ENCODE results near the gene DGCR6L.
"Not testable (repeated sequence)": the region's sequence is repeated elsewhere in the genome, so short reads cannot be mapped to it uniquely, and the experiment has no call there.

Gene DGCR6L

DNA sequence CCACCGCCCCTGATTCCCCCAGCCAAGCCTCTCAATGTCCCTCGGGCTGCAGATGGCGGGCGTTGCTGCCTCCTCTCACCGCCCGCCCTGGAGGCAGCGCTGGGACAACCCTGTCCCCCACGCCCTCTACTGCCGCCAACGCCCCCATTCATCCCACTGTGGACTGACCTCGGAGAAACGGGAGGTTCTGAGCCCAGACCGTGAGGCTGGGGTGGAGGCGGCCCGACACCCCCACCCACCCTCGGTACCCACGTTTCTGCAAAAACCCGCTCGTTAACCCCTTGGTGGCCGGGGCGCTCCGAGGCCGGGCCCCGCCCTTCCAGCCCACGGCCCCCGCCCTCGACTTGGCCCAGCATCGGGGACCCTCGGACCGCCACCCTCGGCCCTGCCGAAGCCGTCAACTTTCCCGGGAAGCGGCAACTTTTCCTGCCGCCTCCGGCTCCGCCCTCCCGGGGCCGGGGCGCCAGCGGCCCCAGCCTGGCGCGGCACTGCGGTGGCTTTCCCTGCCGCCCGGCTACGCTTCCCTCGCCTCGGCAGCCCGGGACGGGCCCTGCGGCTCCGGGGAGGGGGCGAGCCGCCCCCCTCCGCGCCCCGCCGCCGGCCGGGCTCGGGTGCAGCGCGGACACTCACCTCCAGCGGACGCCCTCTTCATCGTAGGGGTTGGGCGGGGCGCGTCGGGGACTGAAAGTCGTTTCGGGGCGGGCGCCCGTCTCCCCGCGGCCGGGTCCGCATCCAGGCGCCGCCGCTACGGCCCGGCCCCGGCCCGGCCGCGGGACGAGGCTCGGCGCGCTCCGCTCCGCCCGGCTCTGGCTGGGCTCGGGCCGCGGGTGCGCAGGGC, 52.2 kb downstream of the DGCR6L start:
- in situ Hi-C loops (cut with MboI; ENCODE audit: low pct_unique_long_range_greater_than_20kb, low sequenced_read_pairs, unreplicated experiment) = no loop called here
- no peak for DNase-seq (ENCODE audit: low spot score)
- TF ChIP-seq, protein P1, sequence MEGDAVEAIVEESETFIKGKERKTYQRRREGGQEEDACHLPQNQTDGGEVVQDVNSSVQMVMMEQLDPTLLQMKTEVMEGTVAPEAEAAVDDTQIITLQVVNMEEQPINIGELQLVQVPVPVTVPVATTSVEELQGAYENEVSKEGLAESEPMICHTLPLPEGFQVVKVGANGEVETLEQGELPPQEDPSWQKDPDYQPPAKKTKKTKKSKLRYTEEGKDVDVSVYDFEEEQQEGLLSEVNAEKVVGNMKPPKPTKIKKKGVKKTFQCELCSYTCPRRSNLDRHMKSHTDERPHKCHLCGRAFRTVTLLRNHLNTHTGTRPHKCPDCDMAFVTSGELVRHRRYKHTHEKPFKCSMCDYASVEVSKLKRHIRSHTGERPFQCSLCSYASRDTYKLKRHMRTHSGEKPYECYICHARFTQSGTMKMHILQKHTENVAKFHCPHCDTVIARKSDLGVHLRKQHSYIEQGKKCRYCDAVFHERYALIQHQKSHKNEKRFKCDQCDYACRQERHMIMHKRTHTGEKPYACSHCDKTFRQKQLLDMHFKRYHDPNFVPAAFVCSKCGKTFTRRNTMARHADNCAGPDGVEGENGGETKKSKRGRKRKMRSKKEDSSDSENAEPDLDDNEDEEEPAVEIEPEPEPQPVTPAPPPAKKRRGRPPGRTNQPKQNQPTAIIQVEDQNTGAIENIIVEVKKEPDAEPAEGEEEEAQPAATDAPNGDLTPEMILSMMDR (IDR thresholded peaks at IDR 0.05; ENCODE audit: extremely low read depth, insufficient read depth, missing control alignments) = no peak

DNA sequence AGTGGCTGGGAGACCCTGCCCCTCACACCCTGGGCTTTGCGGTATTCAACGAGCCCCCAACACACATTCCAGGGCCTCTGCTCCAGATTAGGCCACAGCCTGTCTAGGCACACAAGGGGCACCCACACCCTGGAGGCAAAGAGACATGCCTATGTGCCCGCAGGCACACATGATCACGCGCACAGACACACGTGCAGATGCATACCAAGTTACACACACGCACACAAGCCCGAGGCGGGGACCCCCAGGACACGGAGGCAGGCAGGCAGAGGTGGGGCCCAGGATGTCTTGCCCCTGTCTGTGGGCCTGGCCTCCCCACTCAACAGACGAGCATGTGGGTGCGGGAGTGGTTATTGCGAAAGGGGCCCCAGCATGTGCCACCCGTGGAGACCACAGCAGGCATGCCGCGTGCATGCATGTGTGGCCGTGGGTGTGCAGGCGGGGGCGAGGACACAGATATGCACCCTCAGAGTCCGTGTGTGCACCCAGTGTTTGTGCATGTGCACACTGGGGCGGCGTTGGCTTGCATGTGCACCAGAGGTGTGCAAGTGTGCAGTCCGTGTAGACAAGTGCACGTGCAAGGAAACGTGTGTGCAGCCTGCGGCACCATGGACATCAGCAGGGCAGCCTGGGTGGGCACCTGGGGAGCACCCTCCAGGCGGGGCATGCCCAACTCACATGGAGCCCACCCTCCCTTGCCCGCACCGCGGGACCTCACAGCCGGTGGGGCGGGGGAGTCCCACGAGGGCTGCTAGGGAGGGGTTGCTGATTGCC, 53.0 kb downstream of the DGCR6L start:
- in situ Hi-C loops (cut with MboI; ENCODE audit: low pct_unique_long_range_greater_than_20kb, low sequenced_read_pairs, unreplicated experiment); DNase-seq (ENCODE audit: low spot score): not testable (repeated sequence)

DNA sequence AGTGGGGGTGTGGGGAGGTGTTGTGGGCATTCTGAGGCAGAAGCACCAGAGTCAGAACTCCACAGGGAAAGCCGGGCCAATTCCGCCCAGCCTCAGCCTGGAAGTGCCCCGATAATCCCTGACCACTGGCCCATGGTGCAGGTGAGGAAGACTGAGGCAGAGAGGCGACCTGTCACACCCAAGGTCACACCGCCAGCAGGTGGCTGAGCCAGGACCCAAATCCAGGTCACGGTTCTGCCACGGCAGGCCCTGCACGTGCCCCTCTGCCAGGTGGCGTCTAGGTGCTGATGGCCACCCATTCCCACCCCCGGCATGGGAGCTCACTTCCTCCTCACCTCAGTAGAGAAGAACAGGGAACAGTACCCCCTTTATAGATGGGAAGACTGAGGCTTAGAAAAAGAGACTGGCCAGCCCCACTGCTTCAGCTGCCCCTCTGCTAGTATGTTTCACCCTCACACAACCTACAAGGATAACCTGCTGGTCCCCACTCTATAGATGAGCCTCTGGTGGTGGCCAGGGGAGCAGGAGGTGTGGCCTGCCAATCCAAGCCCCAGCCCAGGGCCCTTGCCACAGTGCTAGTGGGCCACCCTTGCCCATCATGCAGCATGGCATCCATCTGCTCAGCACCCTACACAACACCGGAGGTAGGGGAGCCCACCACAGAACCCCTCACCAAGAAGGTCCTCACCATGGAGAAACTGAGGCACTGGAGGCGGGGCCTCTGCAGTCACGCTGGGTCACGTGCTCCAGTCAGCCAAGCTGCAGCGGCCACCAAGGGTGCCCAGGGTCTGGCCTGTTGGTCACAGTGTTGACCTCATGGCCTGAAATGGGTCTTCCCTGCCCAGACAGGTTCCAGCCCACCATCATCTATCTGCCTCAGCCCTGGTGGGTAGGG, 53.8 kb downstream of the DGCR6L start:
- DNase-seq (ENCODE audit: low spot score); in situ Hi-C loops (cut with MboI; ENCODE audit: low pct_unique_long_range_greater_than_20kb, low sequenced_read_pairs, unreplicated experiment): not testable (repeated sequence)

DNA sequence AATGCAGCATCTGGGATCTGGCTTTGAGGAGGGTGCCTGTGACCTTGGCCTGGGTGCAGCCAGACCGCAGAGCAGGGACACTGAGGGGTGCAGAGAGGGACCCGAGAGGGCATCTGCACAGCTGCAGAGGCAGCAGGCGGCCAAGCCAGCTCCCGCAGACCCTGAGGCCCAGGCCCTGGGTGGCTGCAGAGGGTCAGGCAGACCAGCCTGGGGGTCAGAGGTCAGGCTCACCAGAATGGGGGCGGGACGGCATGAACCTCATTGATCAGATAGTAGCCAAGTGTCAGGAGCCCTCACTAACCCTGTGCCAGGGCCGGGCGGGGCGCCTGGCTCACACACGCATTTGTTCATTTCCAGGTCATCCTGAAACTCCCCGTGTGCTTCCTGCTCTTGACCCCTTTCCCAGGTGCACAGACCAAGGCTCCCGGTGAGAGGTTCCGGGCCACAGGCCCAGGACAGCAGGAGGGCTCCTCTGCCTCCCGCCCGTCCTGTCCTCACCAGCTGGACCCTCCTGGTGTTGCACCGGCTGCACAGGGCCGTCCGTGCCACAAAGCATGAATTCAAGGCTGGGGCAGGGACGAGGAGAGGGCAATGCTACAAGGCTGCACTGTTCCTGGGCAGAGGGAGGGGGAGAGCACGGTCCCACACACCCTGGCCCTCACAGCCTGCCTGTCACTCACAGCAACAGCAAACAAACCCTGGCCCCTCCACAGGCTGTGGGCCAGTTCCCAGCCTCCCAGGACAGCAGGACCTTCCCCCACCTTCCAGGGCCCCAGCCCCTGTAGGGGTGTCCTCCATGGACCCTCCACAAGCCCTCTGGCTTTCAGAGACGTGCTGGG, 55.0 kb downstream of the DGCR6L start:
- in situ Hi-C loops (cut with MboI; ENCODE audit: low pct_unique_long_range_greater_than_20kb, low sequenced_read_pairs, unreplicated experiment) = no loop called here

More for the DNA sequence above, 55.0 kb downstream of the DGCR6L start:
- DNase-seq (ENCODE audit: low spot score) = no peak
- TF ChIP-seq, protein P1 (IDR thresholded peaks at IDR 0.05; ENCODE audit: extremely low read depth, insufficient read depth, missing control alignments) = no peak

Data from GM13977 (cell line).